ENCODE results near the gene XYLT1. TPM values are rescaled to one million over a fixed set of nuclear protein-coding genes. Genes with fewer than 3 reads are reported as not detected.
A peak's percentile ranks its signal among the peaks of the same experiment; 100 is the strongest.

The XYLT1 gene
- total RNA-seq, 1 experiment from 2014 or later, result 7.6 TPM

GRCh38 chr16:17474037-17474436 lies 3.3 kb upstream of the XYLT1 start:
- no peak overlapping the region for H3K4me3 ChIP-seq (ENCODE audit: insufficient read depth, low read depth, low read length)
- H3K27me3 ChIP-seq (ENCODE audit: control insufficient read depth, insufficient read depth, low read length), result peaks cover 12% of the 10 kb centered on the region
- H3K36me3 ChIP-seq (replicated peaks; ENCODE audit: control insufficient read depth, insufficient read depth, low read length), result no peaks in the 10 kb centered on the region
- no peak for DNase-seq

GRCh38 chr16:17471719-17472461 lies 1.1 kb upstream of the XYLT1 start:
- Histone ChIP-seq H3K36me3 (replicated peaks; ENCODE audit: control insufficient read depth, insufficient read depth, low read length) (no peaks in the 10 kb centered on the region), H3K27me3 (ENCODE audit: control insufficient read depth, insufficient read depth, low read length) (peaks cover 15% of the 10 kb centered on the region), H3K4me3 (ENCODE audit: insufficient read depth, low read depth, low read length) (no peak overlapping the region)
- no peak for DNase-seq

GRCh38 chr16:17470182-17470907 lies 415 bp downstream of the XYLT1 start:
- H3K27me3 ChIP-seq (ENCODE audit: control insufficient read depth, insufficient read depth, low read length), result peaks cover 15% of the 10 kb centered on the region
- H3K4me3 ChIP-seq (ENCODE audit: insufficient read depth, low read depth, low read length), result peak overlapping the region; percentile 61
- peak; percentile 72 for DNase-seq
- H3K36me3 ChIP-seq (replicated peaks; ENCODE audit: control insufficient read depth, insufficient read depth, low read length), result no peaks in the 10 kb centered on the region

GRCh38 chr16:17469741-17470181 lies 999 bp downstream of the XYLT1 start:
- Histone ChIP-seq H3K27me3 (ENCODE audit: control insufficient read depth, insufficient read depth, low read length) (peaks cover 15% of the 10 kb centered on the region), H3K36me3 (replicated peaks; ENCODE audit: control insufficient read depth, insufficient read depth, low read length) (no peaks in the 10 kb centered on the region), H3K4me3 (ENCODE audit: insufficient read depth, low read depth, low read length) (peak overlapping the region; percentile 61)
- DNase-seq, result no peak

- peak overlapping the region; percentile 61 for H3K4me3 ChIP-seq (ENCODE audit: insufficient read depth, low read depth, low read length)
- no peak for DNase-seq
- no peaks in the 10 kb centered on the region for H3K36me3 ChIP-seq (replicated peaks; ENCODE audit: control insufficient read depth, insufficient read depth, low read length)
- H3K27me3 ChIP-seq (ENCODE audit: control insufficient read depth, insufficient read depth, low read length), result peaks cover 15% of the 10 kb centered on the region
These were observed 1.6 kb downstream of the XYLT1 start for GRCh38 chr16:17469011-17469740.

GRCh38 chr16:17468611-17469010 lies 2.1 kb downstream of the XYLT1 start:
- no peak for DNase-seq
- Histone ChIP-seq H3K36me3 (replicated peaks; ENCODE audit: control insufficient read depth, insufficient read depth, low read length) (no peaks in the 10 kb centered on the region), H3K27me3 (ENCODE audit: control insufficient read depth, insufficient read depth, low read length) (peaks cover 15% of the 10 kb centered on the region), H3K4me3 (ENCODE audit: insufficient read depth, low read depth, low read length) (no peak overlapping the region)

- DNase-seq, result peak; percentile 72
- H3K4me3 ChIP-seq (ENCODE audit: insufficient read depth, low read depth, low read length), result no peak overlapping the region
- H3K36me3 ChIP-seq (replicated peaks; ENCODE audit: control insufficient read depth, insufficient read depth, low read length), result no peaks in the 10 kb centered on the region
- peaks cover 15% of the 10 kb centered on the region for H3K27me3 ChIP-seq (ENCODE audit: control insufficient read depth, insufficient read depth, low read length)
These were observed 2.7 kb downstream of the XYLT1 start for GRCh38 chr16:17467923-17468540.

- Histone ChIP-seq H3K36me3 (replicated peaks; ENCODE audit: control insufficient read depth, insufficient read depth, low read length) (no peaks in the 10 kb centered on the region), H3K27me3 (ENCODE audit: control insufficient read depth, insufficient read depth, low read length) (peaks cover 15% of the 10 kb centered on the region), H3K4me3 (ENCODE audit: insufficient read depth, low read depth, low read length) (no peak overlapping the region)
- DNase-seq, result no peak
These were observed 3.9 kb downstream of the XYLT1 start for GRCh38 chr16:17466876-17467275.

- no peak for DNase-seq
- Histone ChIP-seq H3K27me3 (ENCODE audit: control insufficient read depth, insufficient read depth, low read length) (peaks cover 15% of the 10 kb centered on the region), H3K36me3 (replicated peaks; ENCODE audit: control insufficient read depth, insufficient read depth, low read length) (no peaks in the 10 kb centered on the region), H3K4me3 (ENCODE audit: insufficient read depth, low read depth, low read length) (no peak overlapping the region)
These were observed 5.3 kb downstream of the XYLT1 start for GRCh38 chr16:17465460-17465859.

GRCh38 chr16:17463335-17463734 lies 7.4 kb downstream of the XYLT1 start:
- DNase-seq, result no peak
- no peaks in the 10 kb centered on the region for H3K27me3 ChIP-seq (ENCODE audit: control insufficient read depth, insufficient read depth, low read length)
- no peaks in the 10 kb centered on the region for H3K36me3 ChIP-seq (replicated peaks; ENCODE audit: control insufficient read depth, insufficient read depth, low read length)
- H3K4me3 ChIP-seq (ENCODE audit: insufficient read depth, low read depth, low read length), result no peak overlapping the region

- Histone ChIP-seq H3K36me3 (replicated peaks; ENCODE audit: control insufficient read depth, insufficient read depth, low read length) (no peaks in the 10 kb centered on the region), H3K27me3 (ENCODE audit: control insufficient read depth, insufficient read depth, low read length) (no peaks in the 10 kb centered on the region), H3K4me3 (ENCODE audit: insufficient read depth, low read depth, low read length) (no peak overlapping the region)
- DNase-seq, result no peak
These were observed 8.6 kb downstream of the XYLT1 start for GRCh38 chr16:17461951-17462729.

GRCh38 chr16:17460890-17461289 lies 9.9 kb downstream of the XYLT1 start:
- Histone ChIP-seq H3K36me3 (replicated peaks; ENCODE audit: control insufficient read depth, insufficient read depth, low read length) (no peaks in the 10 kb centered on the region), H3K27me3 (ENCODE audit: control insufficient read depth, insufficient read depth, low read length) (no peaks in the 10 kb centered on the region), H3K4me3 (ENCODE audit: insufficient read depth, low read depth, low read length) (no peak overlapping the region)
- DNase-seq, result no peak

GRCh38 chr16:17459903-17460521 lies 10.7 kb downstream of the XYLT1 start:
- H3K36me3 ChIP-seq (replicated peaks; ENCODE audit: control insufficient read depth, insufficient read depth, low read length), result no peaks in the 10 kb centered on the region
- no peak for DNase-seq
- no peaks in the 10 kb centered on the region for H3K27me3 ChIP-seq (ENCODE audit: control insufficient read depth, insufficient read depth, low read length)
- no peak overlapping the region for H3K4me3 ChIP-seq (ENCODE audit: insufficient read depth, low read depth, low read length)
